Prostate gland (tissue), 2 donors: ENCODE data around the gene UTP3. TPM values are rescaled to one million over a fixed set of nuclear protein-coding genes. Genes with fewer than 3 reads are reported as not detected.
"Not testable (repeated sequence)": the region's sequence is repeated elsewhere in the genome, so short reads cannot be mapped to it uniquely, and the experiment has no call there.

ENCODE experiments used
- DNase-seq: peaks from one replicate; pipeline ENCODE4 v3.0.0-alpha.2; 2019; ENCODE audit warnings: low spot score
- H3K27ac ChIP-seq, 2 donors: fragments of 200-600 bp; sonication (generic); 2 replicates each; pipeline ENCODE4 v1.5.1; 2017 to 2019
- H3K27me3 ChIP-seq: fragments of 200-600 bp; sonication (generic); replicated peaks from 2 replicates; pipeline ENCODE4 v1.5.1; 2019; ENCODE audit not compliant: insufficient read depth
- H3K36me3 ChIP-seq, 2 donors: fragments of 200-600 bp; sonication (generic); 1 replicate in 1 of 2; 2 replicates in 1 of 2; pipeline versions ENCODE4 v1.5.1 to v1.8.1; 2017 to 2019
- H3K4me1 ChIP-seq: fragments of 200-600 bp; sonication (generic); replicated peaks from 2 replicates; pipeline ENCODE4 v1.5.1; 2019
- H3K4me3 ChIP-seq, 2 donors: fragments of 200-600 bp; sonication (generic); 2 replicates each; pipeline ENCODE4 v1.5.1; 2017 to 2019
- H3K9me3 ChIP-seq: fragments of 200-600 bp; sonication (generic); 2 replicates; pipeline ENCODE4 v1.5.1; 2017
- CTCF ChIP-seq, 4 experiments: fragments of 200-600 bp in 2 of 4; fragments of 450-650 bp in 2 of 4; sonication (generic) in 2 of 4; IDR thresholded peaks; 1 replicate in 3 of 4; 2 replicates in 1 of 4; pipeline ENCODE4 v1.5.1; 2016 to 2019; ENCODE audit warnings: antibody characterized with exemption in 4 of 4, mild to moderate bottlenecking in 2 of 4, moderate library complexity in 2 of 4
- POLR2A ChIP-seq: fragments of 450-650 bp; IDR thresholded peaks from one replicate; pipeline ENCODE4 v1.6.1; 2016; ENCODE audit warnings: antibody characterized with exemption, mild to moderate bottlenecking
- POLR2AphosphoS5 ChIP-seq: sonication (generic); formaldehyde crosslinking; IDR thresholded peaks from one replicate; pipeline ENCODE4 v1.6.1; 2017; ENCODE audit warnings: antibody characterized with exemption
- WGBS: methylation state at CpG from one replicate; pipeline ENCODE4 v1.1.5; 2018; 5-methylcytosine and 5-hydroxymethylcytosine counted together
- intact Hi-C: fragments of 100-400 bp; cut with DNase I; formaldehyde crosslinking; loops from one replicate; pipeline ENCODE4 v1.14.2; 2022
- total RNA-seq, 2 donors: library from RNA; depleted of rRNA; stranded (reverse); fragments of >200 nt; gene quantifications; one replicate each; pipeline ENCODE4 v1.1.0, GENCODE V29; 2016

UTP3 gene
- total RNA-seq, 2 donors from 2014 or later: 13.4 to 19.7 TPM

- Histone ChIP-seq H3K27me3 (no peaks in the 10 kb centered on the region), H3K27ac (peak overlapping the region; percentile 68 to 74), H3K4me3 (peak overlapping the region; percentile 9 to 38), H3K9me3 (no peaks in the 10 kb centered on the region), H3K4me1 (no peaks in the 10 kb centered on the region), H3K36me3 (no peaks in the 10 kb centered on the region)
- TF ChIP-seq CTCF (IDR thresholded peaks at IDR 0.05) (peak in 1 of 4 experiments; percentile 9), POLR2AphosphoS5 (no peak)
- intact Hi-C loops: no loop called here
- DNase-seq: peak; percentile 20
- 5% methylated on average over 5 of the region's 5 CpGs for WGBS
These were observed 46.0 kb downstream of the UTP3 start for GRCh38 chr4:70734168-70734954.

GRCh38 chr4:70734971-70735370 is 46.6 kb downstream of the UTP3 start:
- WGBS: 24% methylated on average over 3 of the region's 3 CpGs
- no peak for DNase-seq
- Histone ChIP-seq H3K36me3 (no peaks in the 10 kb centered on the region), H3K9me3 (no peaks in the 10 kb centered on the region), H3K4me3 (peak overlapping the region; percentile 9 to 38), H3K4me1 (no peaks in the 10 kb centered on the region), H3K27me3 (no peaks in the 10 kb centered on the region), H3K27ac (peak overlapping the region; percentile 68 to 74)
- intact Hi-C loops: no loop called here
- no peak for TF ChIP-seq CTCF (IDR thresholded peaks at IDR 0.05)
- TF ChIP-seq POLR2A: no peak
- no peak for TF ChIP-seq POLR2AphosphoS5

- H3K27ac ChIP-seq, H3K27me3 ChIP-seq, H3K4me1 ChIP-seq, DNase-seq, H3K9me3 ChIP-seq, intact Hi-C loops, H3K4me3 ChIP-seq, H3K36me3 ChIP-seq: not testable (repeated sequence)
- 82% methylated on average over 2 of the region's 2 CpGs for WGBS
These were observed 47.6 kb downstream of the UTP3 start for GRCh38 chr4:70735915-70736314.

- DNase-seq: no peak
- H3K27ac ChIP-seq: no peak overlapping the region
- 85% methylated on average over 1 of the region's 1 CpG for WGBS
- no peaks in the 10 kb centered on the region for H3K36me3 ChIP-seq
- intact Hi-C loops: no loop called here
- H3K4me1 ChIP-seq: no peaks in the 10 kb centered on the region
- H3K27me3 ChIP-seq: no peaks in the 10 kb centered on the region
- H3K9me3 ChIP-seq: no peaks in the 10 kb centered on the region
- no peak overlapping the region for H3K4me3 ChIP-seq
- TF ChIP-seq POLR2AphosphoS5: no peak
- TF ChIP-seq POLR2A: no peak
- no peak for TF ChIP-seq CTCF (IDR thresholded peaks at IDR 0.05)
These were observed 48.7 kb downstream of the UTP3 start for GRCh38 chr4:70737006-70737405.

GRCh38 chr4:70737409-70737808 is 49.1 kb downstream of the UTP3 start:
- Histone ChIP-seq H3K36me3 (no peaks in the 10 kb centered on the region), H3K4me1 (no peaks in the 10 kb centered on the region), H3K4me3 (no peak overlapping the region), H3K27me3 (no peaks in the 10 kb centered on the region), H3K27ac (no peak overlapping the region), H3K9me3 (no peaks in the 10 kb centered on the region)
- intact Hi-C loops: no loop called here
- no peak for DNase-seq
- WGBS: 95% methylated on average over 2 of the region's 2 CpGs
- no peak for TF ChIP-seq POLR2AphosphoS5
- no peak for TF ChIP-seq CTCF (IDR thresholded peaks at IDR 0.05)
- TF ChIP-seq POLR2A: no peak
